HG02981 (cell line): ENCODE data around the gene KCNJ16.
"Not testable (repeated sequence)": the region's sequence is repeated elsewhere in the genome, so short reads cannot be mapped to it uniquely, and the experiment has no call there.

Experiments used
- ATAC-seq: cut with Tn5 transposase; IDR thresholded peaks from one replicate; pipeline ENCODE4 v1.9.1; 2021; ENCODE audit warnings: mild to moderate bottlenecking, moderate library complexity; ENCODE audit not compliant: unreplicated experiment

The KCNJ16 gene

DNA sequence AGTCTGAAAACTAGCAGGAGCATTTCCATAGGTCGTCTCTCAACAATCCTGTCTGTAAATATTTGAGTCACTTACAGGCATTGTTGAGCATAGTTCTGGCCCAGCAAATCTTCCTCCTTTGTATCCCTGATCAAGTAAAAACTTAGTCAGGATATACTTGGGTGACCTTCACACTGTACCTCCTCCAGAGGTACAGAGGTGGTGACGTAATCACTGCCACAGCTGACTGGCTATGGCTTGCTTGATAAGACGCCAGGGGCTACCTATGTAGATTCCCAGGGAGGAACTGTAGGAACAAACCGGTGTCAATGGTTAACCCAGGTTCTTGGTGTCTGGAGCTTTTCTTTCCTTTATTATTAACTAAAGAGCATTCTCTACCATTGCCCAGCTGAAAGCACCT, at the start of gene KCNJ16:
Gene KCNJ16, plus strand, starts transcription at position 270 of the 400 bp plus-strand sequence. CDS start 56,863 bp downstream, outside the sequence.
- ATAC-seq: no peak

GRCh38 chr17:70028397-70028796, 46.6 kb upstream of the KCNJ16 start:
- no peak for ATAC-seq

GRCh38 chr17:70028978-70029767, 45.9 kb upstream of the KCNJ16 start:
- ATAC-seq: no peak

DNA sequence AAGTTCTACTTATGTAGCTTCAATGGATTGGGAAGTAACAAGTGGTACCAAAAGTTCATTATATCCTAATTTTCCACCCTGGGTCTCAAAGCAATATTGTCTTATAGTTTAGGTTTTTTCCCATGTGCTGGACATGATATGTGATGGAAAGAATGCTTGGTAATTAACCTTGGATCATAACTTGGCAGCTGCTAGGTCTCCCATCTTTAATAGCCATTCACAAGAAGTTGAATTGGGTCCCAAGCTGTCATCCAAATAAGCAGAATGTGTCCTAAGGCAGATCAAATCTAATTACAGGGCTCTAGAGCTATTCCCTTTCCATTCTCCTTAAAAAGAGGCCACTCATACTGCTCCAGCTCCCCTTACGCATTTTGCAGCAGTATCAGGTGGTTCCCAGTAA, 44.7 kb upstream of the KCNJ16 start:
- ATAC-seq: no peak

DNA sequence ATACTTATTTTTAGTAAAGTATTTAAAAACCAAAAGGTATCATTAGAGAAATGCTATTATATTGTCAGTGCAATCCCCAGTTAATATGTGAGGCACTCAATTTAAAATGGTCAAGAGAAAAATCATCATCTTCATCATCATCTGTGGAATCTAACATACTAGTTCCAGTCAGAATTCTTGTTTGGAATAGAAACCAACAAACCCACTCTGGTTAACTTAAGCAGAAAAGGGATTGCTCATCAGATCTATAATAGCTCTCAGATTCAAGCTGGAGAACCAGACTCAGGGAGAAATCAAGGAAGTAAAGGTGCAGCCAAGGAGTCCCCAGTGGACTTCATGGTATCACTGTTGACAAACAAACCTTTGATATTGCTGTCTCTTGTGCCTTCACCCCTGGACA, 43.7 kb upstream of the KCNJ16 start:
- ATAC-seq: no peak

- no peak for ATAC-seq
Measured at GRCh38 chr17:70033165-70033564, 41.9 kb upstream of the KCNJ16 start.

GRCh38 chr17:70034158-70034557, 40.9 kb upstream of the KCNJ16 start:
- no peak for ATAC-seq

GRCh38 chr17:70037498-70037897, 37.5 kb upstream of the KCNJ16 start:
- no peak for ATAC-seq

GRCh38 chr17:70040336-70040735, 34.7 kb upstream of the KCNJ16 start:
- ATAC-seq: no peak

DNA sequence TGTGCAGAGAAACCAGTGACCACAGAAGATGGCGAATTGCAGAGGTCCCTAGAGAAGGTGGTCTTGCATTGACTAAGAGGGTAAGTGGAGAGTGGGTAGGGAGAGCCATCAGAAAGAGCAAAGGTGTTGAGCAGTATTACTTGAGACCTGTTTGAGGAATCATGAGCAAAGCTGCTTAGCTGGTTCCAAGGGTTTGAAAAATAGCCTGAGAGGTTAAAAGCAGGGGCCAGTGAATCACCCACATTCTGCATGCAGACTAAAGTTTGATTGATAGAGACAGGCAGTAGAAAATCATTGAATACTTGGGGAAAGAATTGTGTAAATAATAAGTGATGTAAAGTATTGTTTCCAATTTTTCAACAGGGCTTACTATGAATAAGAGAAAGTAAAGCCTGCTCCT, 34.0 kb upstream of the KCNJ16 start:
- no peak for ATAC-seq

DNA sequence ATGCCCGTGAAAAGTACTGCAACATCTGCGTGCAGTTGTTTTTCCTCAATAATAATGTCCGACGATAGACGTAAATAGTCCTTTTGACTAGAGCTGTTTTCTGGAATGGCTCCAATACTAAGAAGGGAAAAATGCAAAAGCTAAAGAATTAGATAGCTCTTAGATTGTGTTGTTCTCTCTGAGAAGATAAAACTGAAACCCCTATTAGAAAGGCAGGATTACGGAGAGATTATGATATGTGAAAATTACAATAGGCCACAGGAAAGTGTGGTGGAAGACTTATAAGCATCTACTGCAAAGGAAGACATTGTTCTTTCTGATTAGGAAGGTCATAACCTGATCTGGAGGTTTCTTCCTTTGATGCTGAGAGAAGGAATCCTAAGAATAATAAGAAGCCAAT, 33.5 kb upstream of the KCNJ16 start:
- ATAC-seq: no peak

- ATAC-seq: not testable (repeated sequence)
Measured at GRCh38 chr17:70045780-70046179, 29.2 kb upstream of the KCNJ16 start.

DNA sequence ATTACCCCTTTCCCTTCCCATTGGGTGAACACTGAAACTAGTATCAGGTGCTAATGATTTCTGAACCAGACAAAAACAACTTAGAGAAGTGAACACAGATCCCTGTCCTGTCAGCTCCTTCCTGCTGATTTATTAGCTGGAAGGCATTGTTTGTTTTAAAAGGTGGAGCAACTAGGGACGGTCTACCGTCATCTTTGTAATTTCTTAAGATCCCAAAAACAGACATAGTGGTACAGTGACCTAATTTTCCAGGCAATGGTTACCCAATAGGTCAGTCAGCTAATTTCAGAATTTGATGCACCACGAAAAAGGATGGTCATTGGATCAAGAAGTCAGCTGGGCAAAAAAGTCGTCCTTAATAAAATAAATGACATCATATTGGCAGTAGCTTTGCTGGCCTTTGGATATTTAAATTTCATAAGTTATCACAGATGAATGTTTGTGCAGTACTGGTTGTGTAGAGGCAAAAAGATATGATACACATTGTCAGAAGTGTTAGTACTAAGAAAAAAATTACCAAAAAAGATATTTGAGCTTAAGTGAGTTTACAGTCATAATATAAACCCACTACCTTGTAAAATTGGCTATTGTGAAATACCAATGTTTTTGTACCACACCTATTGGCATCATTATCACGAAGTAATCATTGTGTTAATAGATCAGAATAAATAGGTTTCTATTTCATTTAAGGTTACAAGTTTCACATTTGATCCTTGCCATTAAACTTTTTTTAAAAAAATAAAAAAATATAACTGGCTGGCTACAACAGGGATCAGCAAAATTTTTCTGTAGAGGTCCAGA, 27.2 kb upstream of the KCNJ16 start:
- no peak for ATAC-seq

DNA sequence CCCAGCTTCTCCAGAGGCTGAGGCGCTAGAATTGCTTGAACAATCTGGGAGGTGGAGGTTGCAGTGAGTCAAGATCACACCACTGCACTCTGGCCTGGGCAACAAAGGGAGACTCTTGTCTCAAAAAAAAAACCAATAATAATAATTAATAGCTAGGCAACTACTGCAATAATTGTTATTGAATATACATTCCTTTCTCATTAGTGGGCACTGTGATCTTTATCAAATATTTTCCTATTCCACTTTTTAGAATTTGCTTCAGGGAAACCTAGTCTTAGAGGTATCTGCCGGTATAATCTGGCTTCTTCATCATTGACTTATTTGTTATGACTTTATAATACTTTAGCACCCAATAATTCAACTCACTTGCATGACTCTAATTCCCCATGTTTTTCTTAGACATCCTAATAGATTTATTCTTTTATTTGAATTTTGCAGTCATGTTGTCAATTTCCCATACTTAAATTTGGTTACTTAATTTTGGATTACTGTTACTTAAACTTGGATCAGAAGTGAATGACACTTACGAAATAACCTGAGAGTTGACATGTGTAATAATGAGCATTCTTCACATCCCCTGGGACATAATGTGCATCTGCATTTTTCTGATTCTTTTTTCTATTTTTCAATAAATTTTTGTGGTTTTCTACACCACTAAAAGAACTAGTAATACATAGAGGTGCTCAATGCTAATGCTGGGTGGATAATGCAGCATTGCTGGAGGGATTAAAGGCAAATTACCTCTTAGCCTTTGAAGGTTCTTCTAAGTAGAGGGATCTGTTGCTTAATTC, 25.0 kb upstream of the KCNJ16 start:
- no peak for ATAC-seq

GRCh38 chr17:70050931-70051330, 24.1 kb upstream of the KCNJ16 start:
- ATAC-seq: no peak

DNA sequence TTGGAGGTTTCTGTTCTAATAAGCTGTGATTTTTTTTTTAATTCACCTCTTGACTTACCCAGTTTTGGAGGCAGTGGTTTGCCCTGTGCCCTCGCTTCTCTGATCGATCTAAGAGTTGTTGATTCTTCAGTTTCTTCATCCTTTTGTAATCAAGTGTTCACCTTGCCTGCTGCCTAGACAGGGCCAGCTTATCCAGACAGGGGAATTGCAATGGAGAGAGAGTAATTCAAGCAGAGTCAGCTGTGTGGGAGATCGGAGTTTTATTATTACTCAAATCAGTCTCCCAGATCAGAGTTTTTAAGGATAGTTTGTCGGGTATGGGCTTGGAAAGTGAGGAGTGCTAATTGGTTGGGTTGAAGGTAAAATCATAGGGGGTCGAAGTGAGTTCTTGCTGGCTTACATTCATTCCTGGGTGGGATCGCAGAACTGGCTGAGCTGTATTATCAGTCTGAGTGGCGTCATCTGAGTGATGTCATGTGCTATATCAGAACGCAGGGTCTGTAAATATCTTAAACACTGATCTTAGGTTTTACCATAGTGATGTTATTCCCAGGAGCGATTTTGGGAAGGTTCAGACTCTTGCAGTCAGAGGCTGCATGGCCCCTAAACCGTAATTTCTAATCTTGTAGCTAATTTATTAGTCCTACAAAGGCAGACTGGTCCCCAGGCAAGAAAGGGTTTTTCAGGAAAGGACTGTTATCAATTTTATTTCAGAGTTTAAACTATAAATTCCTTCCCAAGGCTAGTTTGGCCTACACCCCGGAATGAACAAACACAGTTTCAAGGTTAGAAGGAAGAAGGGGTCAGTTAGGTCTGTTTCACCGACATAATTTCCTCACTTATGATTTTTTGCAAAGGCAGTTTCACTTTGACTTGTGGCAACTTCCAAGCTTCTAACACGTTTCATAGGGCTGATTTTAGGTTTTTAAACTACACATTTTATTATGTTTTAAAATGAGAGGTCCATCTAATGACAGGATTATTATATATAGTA, 21.5 kb upstream of the KCNJ16 start:
- no peak for ATAC-seq

DNA sequence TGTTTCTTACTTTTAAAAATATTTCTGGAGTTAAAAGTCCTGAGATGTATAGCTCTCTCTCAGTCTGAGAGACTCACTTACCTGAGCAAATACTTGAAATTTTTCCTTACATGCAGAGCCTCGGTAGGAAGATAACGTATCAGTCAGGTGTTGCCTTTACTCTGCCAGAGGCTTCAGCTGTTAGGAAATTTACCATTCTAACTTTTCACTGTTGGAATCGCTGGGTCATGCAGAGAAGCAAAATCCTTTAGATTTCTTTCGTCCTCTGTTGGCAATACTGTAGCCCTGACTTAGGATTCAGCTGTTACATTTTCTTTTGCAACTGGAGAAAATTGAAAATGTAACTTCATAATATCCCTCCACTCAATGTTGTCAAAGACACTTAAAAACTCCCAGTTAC, 20.0 kb upstream of the KCNJ16 start:
- no peak for ATAC-seq

DNA sequence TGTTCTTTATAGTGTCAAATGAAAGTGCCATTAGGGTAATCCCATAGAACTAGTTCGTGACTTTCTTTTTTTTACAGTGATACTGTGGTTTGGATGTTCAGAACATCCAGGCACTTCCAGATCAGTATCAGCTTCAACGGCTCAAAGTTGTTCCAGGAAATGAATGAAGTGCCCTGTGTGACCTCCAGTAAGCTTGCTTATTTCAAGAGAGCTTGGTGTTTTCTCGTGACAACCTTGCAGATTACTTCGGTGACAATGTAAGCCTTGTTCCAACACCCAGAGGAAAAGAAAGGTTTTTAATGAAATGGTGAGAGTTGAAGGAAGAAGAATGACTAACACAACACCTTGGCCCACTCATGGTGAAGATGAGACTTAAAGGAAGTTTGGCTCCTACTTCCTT, 16.0 kb upstream of the KCNJ16 start:
- ATAC-seq: no peak

DNA sequence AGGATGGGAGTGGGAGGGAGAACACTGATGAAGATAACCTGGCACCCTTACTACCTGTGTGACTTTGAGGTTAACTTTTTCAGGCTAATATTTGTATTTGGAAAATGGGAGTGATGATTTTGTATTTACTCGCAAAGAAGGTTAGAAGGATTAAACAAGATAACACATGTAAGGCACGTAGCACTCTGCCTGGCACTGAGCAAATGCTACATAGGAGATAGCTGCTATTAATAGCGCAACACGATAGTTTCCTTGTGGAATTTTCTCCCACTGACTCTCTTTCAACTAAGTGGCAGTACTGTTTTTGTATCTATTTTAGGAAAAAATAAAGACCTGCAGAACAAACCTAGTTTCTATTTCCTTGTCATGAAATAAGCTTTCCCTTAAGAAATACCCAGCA, 15.4 kb upstream of the KCNJ16 start:
- no peak for ATAC-seq

DNA sequence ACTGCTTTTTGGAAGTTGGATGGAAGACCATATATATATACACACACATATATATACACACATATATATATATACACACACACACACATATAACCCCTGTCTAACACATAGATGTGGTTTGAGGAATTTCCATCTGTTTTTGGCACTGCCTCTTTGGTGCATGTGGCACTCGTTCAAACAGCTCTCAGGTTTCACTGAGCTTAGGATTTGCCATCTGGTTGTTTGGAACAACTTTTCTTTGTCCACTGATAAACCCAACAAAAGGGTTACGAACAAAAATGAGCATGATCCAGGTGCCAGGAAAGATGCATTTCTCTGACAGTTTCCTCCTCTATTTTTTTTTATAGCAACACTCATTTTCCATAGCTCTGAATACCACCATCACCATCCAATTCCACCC, 14.6 kb upstream of the KCNJ16 start:
- ATAC-seq: no peak
